HepG2 (cell line): ENCODE measurements around the gene NALCN. TPM values are rescaled to one million over a fixed set of nuclear protein-coding genes. Genes with fewer than 3 reads are reported as not detected.

Experiments used
- ATAC-seq: fragments of 200-7000 bp; cut with Tn5 transposase; 3 replicates; pipeline ENCODE4 v1.9.1; 2020; ENCODE audit warnings: mild to moderate bottlenecking, moderate library complexity
- BruUV-seq: library from RNA; stranded (reverse); fragments of 400-500 nt; replicated peaks from 2 replicates; lab custom pipeline; 2021; lab: Mats Ljungman, UMichigan
- CTCF ChIA-PET: fragments of 300-600 bp; formaldehyde crosslinking; extraction: SDS; loops from one replicate; lab custom pipeline; 2021; ENCODE audit warnings: low total read pairs, inconsistent platforms, low intra/inter-chr PET ratio; lab: Yijun Ruan, JAX
- POLR2A ChIA-PET: fragments of 350-600 bp; sonication (Branson Sonifier 250); formaldehyde crosslinking; loops from one replicate; lab custom pipeline; 2020; ENCODE audit warnings: antibody characterized with exemption, inconsistent platforms; lab: Yijun Ruan, JAX
- DNase-seq: peaks from one replicate; pipeline ENCODE4 v3.0.0-alpha.2; 2015; ENCODE audit warnings: low spot score
- FAIRE-seq: peaks from 3 replicates; lab custom pipeline; 2011; peaks lifted over from hg19 to GRCh38; lab: Jason Lieb, UNC
- H2AFZ ChIP-seq: one replicate; pipeline ENCODE4 v1.6.1; 2011; ENCODE audit warnings: low read length, inconsistent platforms
- H3K27ac ChIP-seq: fragments of 300-600 bp; 3 replicates; pipeline ENCODE4 v1.8.0; 2011; ENCODE audit warnings: mixed run types, mild to moderate bottlenecking, mixed read lengths, low read length, inconsistent platforms; ENCODE audit not compliant: insufficient read depth; ENCODE audit errors: extremely low read length
- H3K27me3 ChIP-seq, 2 experiments: fragments of 200-600 bp in 1 of 2; 2 replicates in 1 of 2; 3 replicates in 1 of 2; pipeline versions ENCODE4 v1.6.0 to v1.8.0; 2011; ENCODE audit warnings: low read length in 2 of 2, mild to moderate bottlenecking in 2 of 2, moderate library complexity in 2 of 2, inconsistent platforms in 1 of 2; ENCODE audit not compliant: insufficient read depth in 2 of 2, control insufficient read depth in 1 of 2
- H3K36me3 ChIP-seq, 2 experiments: fragments of 200-600 bp in 1 of 2; replicated peaks in 1 of 2; 2 replicates in 1 of 2; 3 replicates in 1 of 2; pipeline versions ENCODE4 v1.5.1 to v1.8.0; 2011; ENCODE audit warnings: low read length in 2 of 2, inconsistent platforms in 1 of 2; ENCODE audit not compliant: insufficient read depth in 2 of 2, control insufficient read depth in 1 of 2
- H3K4me1 ChIP-seq: 2 replicates; pipeline ENCODE4 v1.5.1; 2012; ENCODE audit warnings: low read length, inconsistent platforms; ENCODE audit not compliant: insufficient read depth
- H3K4me2 ChIP-seq: 2 replicates; pipeline ENCODE4 v1.6.0; 2011; ENCODE audit warnings: low read depth, low read length, inconsistent platforms
- H3K4me3 ChIP-seq, 3 experiments: fragments of 200-600 bp in 1 of 3; sonication (generic), shearing (Covaris generic) in 1 of 3; replicated peaks in 1 of 3; 2 replicates each; pipeline ENCODE4 v1.5.1; 2011 to 2016; ENCODE audit warnings: low read length in 3 of 3, inconsistent platforms in 2 of 3, low read depth in 2 of 3, mild to moderate bottlenecking in 2 of 3, control low read depth in 1 of 3, mixed read lengths in 1 of 3; ENCODE audit not compliant: insufficient read depth in 1 of 3
- H3K79me2 ChIP-seq: one replicate; pipeline ENCODE4 v1.6.1; 2011; ENCODE audit warnings: low read length, inconsistent platforms; ENCODE audit not compliant: insufficient read depth
- H3K9ac ChIP-seq: 2 replicates; pipeline ENCODE4 v1.6.0; 2011; ENCODE audit warnings: mild to moderate bottlenecking, low read depth, low read length, inconsistent platforms; ENCODE audit not compliant: insufficient read depth
- H3K9me3 ChIP-seq: 2 replicates; pipeline ENCODE4 v1.5.1; 2012; ENCODE audit warnings: mild to moderate bottlenecking, low read length
- H4K20me1 ChIP-seq: 2 replicates; pipeline ENCODE4 v1.6.0; 2011; ENCODE audit warnings: inconsistent platforms, mild to moderate bottlenecking, low read length, moderate library complexity; ENCODE audit not compliant: insufficient read depth
- CBX2 ChIP-seq, 2 experiments: fragments of 200-600 bp in 1 of 2; sonication (generic); formaldehyde crosslinking in 1 of 2; IDR thresholded peaks; 2 replicates each; pipeline versions ENCODE4 v1.7.0 to v1.8.1; 2018 to 2022; ENCODE audit warnings: low read depth in 2 of 2, low read length in 1 of 2, mild to moderate bottlenecking in 1 of 2, missing genetic modification reagents in 1 of 2
- GFI1 ChIP-seq: sonication (generic); formaldehyde crosslinking; IDR thresholded peaks from 2 replicates; pipeline ENCODE4 v1.5.0; 2020; ENCODE audit warnings: missing genetic modification reagents, mild to moderate bottlenecking, borderline replicate concordance
- PAX8 ChIP-seq: sonication (generic); formaldehyde crosslinking; IDR thresholded peaks from 2 replicates; pipeline ENCODE4 v1.8.0; 2022; ENCODE audit warnings: mild to moderate bottlenecking, missing genetic modification reagents, borderline replicate concordance
- PHF21A ChIP-seq: sonication (generic); formaldehyde crosslinking; IDR thresholded peaks from 2 replicates; pipeline ENCODE4 v1.5.0; 2020; ENCODE audit warnings: mild to moderate bottlenecking, missing genetic modification reagents
- PLRG1 ChIP-seq: fragments of 450-650 bp; conservative IDR thresholded peaks from 2 replicates; pipeline ENCODE4 v1.6.1; 2016
- POLR2AphosphoS2 ChIP-seq: IDR thresholded peaks from 2 replicates; pipeline ENCODE4 v1.6.1; 2011; ENCODE audit warnings: low read depth, low read length, improper control_type of control experiment
- RFX1 ChIP-seq: fragments of 450-650 bp; IDR thresholded peaks from 2 replicates; pipeline ENCODE4 v1.6.1; 2017
- SRY ChIP-seq: sonication (generic); formaldehyde crosslinking; IDR thresholded peaks from 2 replicates; pipeline ENCODE4 v1.8.0; 2022; ENCODE audit warnings: mild to moderate bottlenecking, missing genetic modification reagents
- TEAD2 ChIP-seq: sonication (generic); formaldehyde crosslinking; IDR thresholded peaks from 2 replicates; pipeline ENCODE4 v1.9.0; 2021; ENCODE audit warnings: missing genetic modification reagents
- ZBTB8A ChIP-seq: sonication (generic); formaldehyde crosslinking; IDR thresholded peaks from 2 replicates; pipeline ENCODE4 v1.4.0; 2020; ENCODE audit warnings: mild to moderate bottlenecking, low read depth, missing genetic modification reagents, borderline replicate concordance
- ZNF430 ChIP-seq: sonication (generic); formaldehyde crosslinking; IDR thresholded peaks from 2 replicates; pipeline ENCODE4 v1.9.0; 2021; ENCODE audit warnings: mild to moderate bottlenecking, missing genetic modification reagents
- ZNF792 ChIP-seq: IDR thresholded peaks from 2 replicates; pipeline ENCODE4 v1.6.1; 2016
- ZSCAN25 ChIP-seq: sonication (generic); formaldehyde crosslinking; IDR thresholded peaks from 2 replicates; pipeline ENCODE4 v1.8.0; 2022; ENCODE audit warnings: mild to moderate bottlenecking, missing genetic modification reagents
- WGBS: methylation state at CpG from one replicate; pipeline ENCODE4 v1.1.6; 2017; ENCODE audit warnings: low lambda C conversion rate; 5-methylcytosine and 5-hydroxymethylcytosine counted together
- in situ Hi-C: cut with HindIII; loops from 2 replicates; pipeline ENCODE4 v1.10.0; 2017; ENCODE audit warnings: low pct_unique_long_range_greater_than_20kb; ENCODE audit not compliant: extremely low pct_ligation_motif_present
- intact Hi-C: fragments of 100-400 bp; cut with micrococcal nuclease; formaldehyde crosslinking; loops from one replicate; pipeline ENCODE4 v1.10.0; 2022; ENCODE audit not compliant: unreplicated experiment
- polyA plus RNA-seq, 8 experiments: library from polyadenylated mRNA; depleted of rRNA in 3 of 8; stranded (reverse) in 7 of 8; unstranded in 1 of 8; fragments of >200 nt; fragmentation: Illumina TruSeq in 4 of 8; extraction: Trizol in 4 of 8; gene quantifications; 2 replicates each; pipeline versions ENCODE4 v1.2.1 to v1.2.3, GENCODE V29; 2011 to 2016; ENCODE audit warnings: low read depth in 4 of 8, missing spikeins in 1 of 8, mixed read lengths in 1 of 8; ENCODE audit not compliant: insufficient read depth in 1 of 8
- total RNA-seq, 5 experiments: library from RNA; depleted of rRNA; stranded (reverse); fragments of >200 nt; fragmentation: Illumina TruSeq; extraction: Trizol; gene quantifications; 2 replicates each; pipeline ENCODE4 v1.2.3, GENCODE V29; 2016; ENCODE audit warnings: low read depth in 1 of 5
- TF ChIP-seq, protein P1 (sequence below): sonication (generic); formaldehyde crosslinking; IDR thresholded peaks from 2 replicates; pipeline ENCODE4 v1.5.0; 2020; ENCODE audit warnings: missing genetic modification reagents
- TF ChIP-seq, protein P2 (sequence below): IDR thresholded peaks from 2 replicates; pipeline ENCODE4 v1.6.1; 2016; ENCODE audit warnings: low read depth, control low read depth

Gene NALCN
- total and polyA plus RNA-seq, 2 of the 13 experiments (the other 11 are each of a cell fraction or from before 2014, with no cell fraction given) = not detected

DNA sequence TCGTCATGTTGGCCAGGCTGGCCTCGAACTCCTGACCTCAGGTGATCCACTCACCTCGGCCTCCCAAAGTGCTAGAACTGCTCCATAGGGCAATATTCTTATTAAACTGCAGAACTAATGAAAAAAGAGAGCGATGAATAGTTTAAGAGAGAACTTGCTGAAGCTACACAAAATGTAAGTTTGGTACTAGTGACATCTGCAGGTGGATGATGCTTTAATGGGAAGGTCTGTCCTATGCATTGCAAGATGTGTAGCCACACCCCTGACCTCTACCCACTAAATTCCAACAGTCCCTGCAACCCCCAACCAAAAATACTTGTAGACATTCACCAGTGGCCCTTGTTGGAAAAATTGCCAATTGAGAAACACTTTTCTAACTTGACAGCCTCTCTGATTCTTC lies 117.8 kb downstream of the NALCN start:
- FAIRE-seq = no peak
- BruUV-seq = no TSS peak
- intact Hi-C loops = no loop called here

More for the DNA sequence above, 117.8 kb downstream of the NALCN start:
- POLR2A ChIA-PET = no interaction called here
- Histone ChIP-seq H3K79me2 (no peaks in the 10 kb centered on the region), H3K4me2 (no peak overlapping the region), H3K9me3 (no peaks in the 10 kb centered on the region), H3K4me1 (no peaks in the 10 kb centered on the region), H3K27ac (no peak overlapping the region), H3K36me3 (no peaks in the 10 kb centered on the region), H4K20me1 (no peaks in the 10 kb centered on the region), H3K4me3 (no peak overlapping the region), H2AFZ (no peak overlapping the region), H3K9ac (no peak overlapping the region), H3K27me3 (no peaks in the 10 kb centered on the region)
- ATAC-seq = no peak
- in situ Hi-C loops = no loop called here
- WGBS = 4% methylated on average over 4 of the region's 4 CpGs
- DNase-seq = no peak
- no peak for TF ChIP-seq PAX8
- TF ChIP-seq, protein P1, sequence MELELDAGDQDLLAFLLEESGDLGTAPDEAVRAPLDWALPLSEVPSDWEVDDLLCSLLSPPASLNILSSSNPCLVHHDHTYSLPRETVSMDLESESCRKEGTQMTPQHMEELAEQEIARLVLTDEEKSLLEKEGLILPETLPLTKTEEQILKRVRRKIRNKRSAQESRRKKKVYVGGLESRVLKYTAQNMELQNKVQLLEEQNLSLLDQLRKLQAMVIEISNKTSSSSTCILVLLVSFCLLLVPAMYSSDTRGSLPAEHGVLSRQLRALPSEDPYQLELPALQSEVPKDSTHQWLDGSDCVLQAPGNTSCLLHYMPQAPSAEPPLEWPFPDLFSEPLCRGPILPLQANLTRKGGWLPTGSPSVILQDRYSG (CRISPR knock-in tag) = no peak
- no peak for TF ChIP-seq ZNF430 (CRISPR knock-in tag)
- no peak for TF ChIP-seq PLRG1
- no peak for TF ChIP-seq RFX1
- TF ChIP-seq SRY (CRISPR knock-in tag) = no peak
- no peak for TF ChIP-seq GFI1
- no peak for TF ChIP-seq POLR2AphosphoS2
- no peak for TF ChIP-seq TEAD2 (CRISPR knock-in tag)
- no peak for TF ChIP-seq ZBTB8A (CRISPR knock-in tag)
- TF ChIP-seq, protein P2, sequence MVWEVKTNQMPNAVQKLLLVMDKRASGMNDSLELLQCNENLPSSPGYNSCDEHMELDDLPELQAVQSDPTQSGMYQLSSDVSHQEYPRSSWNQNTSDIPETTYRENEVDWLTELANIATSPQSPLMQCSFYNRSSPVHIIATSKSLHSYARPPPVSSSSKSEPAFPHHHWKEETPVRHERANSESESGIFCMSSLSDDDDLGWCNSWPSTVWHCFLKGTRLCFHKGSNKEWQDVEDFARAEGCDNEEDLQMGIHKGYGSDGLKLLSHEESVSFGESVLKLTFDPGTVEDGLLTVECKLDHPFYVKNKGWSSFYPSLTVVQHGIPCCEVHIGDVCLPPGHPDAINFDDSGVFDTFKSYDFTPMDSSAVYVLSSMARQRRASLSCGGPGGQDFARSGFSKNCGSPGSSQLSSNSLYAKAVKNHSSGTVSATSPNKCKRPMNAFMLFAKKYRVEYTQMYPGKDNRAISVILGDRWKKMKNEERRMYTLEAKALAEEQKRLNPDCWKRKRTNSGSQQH (CRISPR knock-in tag) = no peak
- TF ChIP-seq ZSCAN25 (CRISPR knock-in tag) = no peak
- no peak for TF ChIP-seq PHF21A (CRISPR knock-in tag)
- TF ChIP-seq ZNF792 (CRISPR knock-in tag) = no peak
- no peak for TF ChIP-seq CBX2 (IDR thresholded peaks at IDR 0.05; ENCODE audit: low read depth, low read length)
- TF ChIP-seq CBX2 (CRISPR knock-in tag; IDR thresholded peaks at IDR 0.05; ENCODE audit: low read depth) = no peak
- CTCF ChIA-PET = no interaction called here
